AG10803 (cell line): ENCODE data around the gene GGT5.
"Not testable (repeated sequence)": the region's sequence is repeated elsewhere in the genome, so short reads cannot be mapped to it uniquely, and the experiment has no call there.

Experiments
- DNase-seq: peaks from one replicate; pipeline ENCODE4 v3.0.0; 2010; ENCODE audit warnings: low read depth
- H3K4me3 ChIP-seq: 2 replicates; pipeline ENCODE4 v1.5.1; 2011; ENCODE audit warnings: mild to moderate bottlenecking, low read length, control low read depth
- CTCF ChIP-seq: conservative IDR thresholded peaks from 2 replicates; pipeline ENCODE4 v1.5.1; 2011; ENCODE audit warnings: mild to moderate bottlenecking, low read length, control low read depth, inconsistent platforms

The GGT5 gene

GRCh38 chr22:24205438-24206195, 39.3 kb downstream of the GGT5 start:
- no peak overlapping the region for H3K4me3 ChIP-seq
- DNase-seq: no peak
- no peak for TF ChIP-seq CTCF

GRCh38 chr22:24203856-24204255, 41.0 kb downstream of the GGT5 start:
- not testable (repeated sequence) for DNase-seq, H3K4me3 ChIP-seq

- DNase-seq: no peak
- TF ChIP-seq CTCF: no peak
- no peak overlapping the region for H3K4me3 ChIP-seq
Observed at GRCh38 chr22:24201681-24202614, 42.9 kb downstream of the GGT5 start.

GRCh38 chr22:24200619-24201212, 44.2 kb downstream of the GGT5 start:
- H3K4me3 ChIP-seq: no peak overlapping the region
- DNase-seq: peak; percentile 80
- TF ChIP-seq CTCF: no peak

GRCh38 chr22:24198682-24199052, 46.2 kb downstream of the GGT5 start:
- TF ChIP-seq CTCF: no peak
- no peak overlapping the region for H3K4me3 ChIP-seq
- DNase-seq: no peak

GRCh38 chr22:24191893-24192292, 53.0 kb downstream of the GGT5 start:
- no peak for TF ChIP-seq CTCF
- no peak overlapping the region for H3K4me3 ChIP-seq
- no peak for DNase-seq

- no peak for TF ChIP-seq CTCF
- H3K4me3 ChIP-seq: no peak overlapping the region
- no peak for DNase-seq
Observed at GRCh38 chr22:24191381-24191841, 53.5 kb downstream of the GGT5 start.
